PFSK-1 (cell line): ENCODE data around the gene PEX7.

Experiments
- FOXP2 ChIP-seq: optimal IDR thresholded peaks from 2 replicates; pipeline ENCODE3; 2011; ENCODE audit warnings: borderline replicate concordance, control low read depth, inconsistent platforms; ENCODE audit not compliant: insufficient read depth; ENCODE audit errors: extremely low read length, extremely low read depth
- POLR2AphosphoS5 ChIP-seq: IDR thresholded peaks from 2 replicates; pipeline ENCODE4 v1.6.1; 2012; ENCODE audit warnings: low read depth, mild to moderate bottlenecking, control low read depth, low read length, moderate library complexity
- SIN3A ChIP-seq: IDR thresholded peaks from 2 replicates; pipeline ENCODE4 v1.6.1; 2012; ENCODE audit warnings: mild to moderate bottlenecking, low read length, moderate library complexity, borderline replicate concordance; ENCODE audit not compliant: insufficient read depth
- TAF1 ChIP-seq: IDR thresholded peaks from 2 replicates; pipeline ENCODE4 v1.6.1; 2012; ENCODE audit warnings: low read length, control low read depth, borderline replicate concordance; ENCODE audit not compliant: insufficient read depth
- TF ChIP-seq, protein P1 (sequence below), 2 experiments: IDR thresholded peaks; 2 replicates each; pipeline versions ENCODE4 v1.6.1 to v1.8.0; 2011 to 2012; ENCODE audit warnings: low read depth in 2 of 2, low read length in 2 of 2, control low read depth in 1 of 2, inconsistent platforms in 1 of 2, mild to moderate bottlenecking in 1 of 2, moderate library complexity in 1 of 2; ENCODE audit not compliant: insufficient read depth in 1 of 2

- TF ChIP-seq POLR2AphosphoS5 (no peak), TAF1 (no peak), SIN3A (no peak), FOXP2 (no peak)
- TF ChIP-seq, protein P1, sequence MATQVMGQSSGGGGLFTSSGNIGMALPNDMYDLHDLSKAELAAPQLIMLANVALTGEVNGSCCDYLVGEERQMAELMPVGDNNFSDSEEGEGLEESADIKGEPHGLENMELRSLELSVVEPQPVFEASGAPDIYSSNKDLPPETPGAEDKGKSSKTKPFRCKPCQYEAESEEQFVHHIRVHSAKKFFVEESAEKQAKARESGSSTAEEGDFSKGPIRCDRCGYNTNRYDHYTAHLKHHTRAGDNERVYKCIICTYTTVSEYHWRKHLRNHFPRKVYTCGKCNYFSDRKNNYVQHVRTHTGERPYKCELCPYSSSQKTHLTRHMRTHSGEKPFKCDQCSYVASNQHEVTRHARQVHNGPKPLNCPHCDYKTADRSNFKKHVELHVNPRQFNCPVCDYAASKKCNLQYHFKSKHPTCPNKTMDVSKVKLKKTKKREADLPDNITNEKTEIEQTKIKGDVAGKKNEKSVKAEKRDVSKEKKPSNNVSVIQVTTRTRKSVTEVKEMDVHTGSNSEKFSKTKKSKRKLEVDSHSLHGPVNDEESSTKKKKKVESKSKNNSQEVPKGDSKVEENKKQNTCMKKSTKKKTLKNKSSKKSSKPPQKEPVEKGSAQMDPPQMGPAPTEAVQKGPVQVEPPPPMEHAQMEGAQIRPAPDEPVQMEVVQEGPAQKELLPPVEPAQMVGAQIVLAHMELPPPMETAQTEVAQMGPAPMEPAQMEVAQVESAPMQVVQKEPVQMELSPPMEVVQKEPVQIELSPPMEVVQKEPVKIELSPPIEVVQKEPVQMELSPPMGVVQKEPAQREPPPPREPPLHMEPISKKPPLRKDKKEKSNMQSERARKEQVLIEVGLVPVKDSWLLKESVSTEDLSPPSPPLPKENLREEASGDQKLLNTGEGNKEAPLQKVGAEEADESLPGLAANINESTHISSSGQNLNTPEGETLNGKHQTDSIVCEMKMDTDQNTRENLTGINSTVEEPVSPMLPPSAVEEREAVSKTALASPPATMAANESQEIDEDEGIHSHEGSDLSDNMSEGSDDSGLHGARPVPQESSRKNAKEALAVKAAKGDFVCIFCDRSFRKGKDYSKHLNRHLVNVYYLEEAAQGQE (IDR thresholded peaks at IDR 0.05; ENCODE audit: insufficient read depth in 1 of 2, low read depth in 2 of 2, low read length in 2 of 2): no peak
These were observed 51.4 kb downstream of the PEX7 start for GRCh38 chr6:136873748-136874147.
